Pancreas (tissue), 10 donors: Measurements from ENCODE around the gene MED25. TPM values are rescaled to one million over a fixed set of nuclear protein-coding genes. Genes with fewer than 3 reads are reported as not detected.

Source experiments
- ATAC-seq, 4 donors: fragments of 200-7000 bp; cut with Tn5 transposase; one replicate each; pipeline versions ENCODE4 v1.8.0 to v1.9.1; 2020; ENCODE audit warnings: mild to moderate bottlenecking in 4 of 4, moderate library complexity in 4 of 4
- DNase-seq, 6 donors: peaks; one replicate each; pipeline ENCODE4 v3.0.0-alpha.2; 2020
- FAIRE-seq: peaks from 2 replicates; lab custom pipeline; 2012; peaks lifted over from hg19 to GRCh38; lab: Jason Lieb, UNC
- H3K27ac ChIP-seq, 4 donors: fragments of 200-600 bp; sonication (generic); 1 replicate in 3 of 4; 2 replicates in 1 of 4; pipeline versions ENCODE4 v1.5.0 to v1.8.0; 2020
- H3K27me3 ChIP-seq, 4 donors: fragments of 200-600 bp; one replicate each; pipeline ENCODE4 v1.8.0; 2021
- H3K36me3 ChIP-seq, 3 donors: fragments of 200-600 bp; sonication (generic) in 1 of 3; one replicate each; pipeline versions ENCODE4 v1.5.0 to v1.8.0; 2020 to 2021
- H3K4me1 ChIP-seq, 3 donors: fragments of 200-600 bp; one replicate each; pipeline ENCODE4 v1.8.0; 2021
- H3K4me3 ChIP-seq, 4 donors: fragments of 200-600 bp; sonication (generic) in 2 of 4; one replicate each; pipeline versions ENCODE4 v1.5.0 to v1.8.0; 2020 to 2021
- H3K9me3 ChIP-seq, 4 donors: fragments of 200-600 bp; one replicate each; pipeline ENCODE4 v1.8.0; 2021
- CTCF ChIP-seq, 4 donors: fragments of 200-600 bp; sonication (generic) in 3 of 4; IDR thresholded peaks; one replicate each; pipeline versions ENCODE4 v1.5.0 to v1.8.0; 2021; ENCODE audit warnings: antibody characterized with exemption in 4 of 4
- WGBS, 2 donors: extraction: QIAGEN DNeasy Blood & Tissue Kit; methylation state at CpG; one replicate each; pipeline ENCODE4 v1.1.7; 2013; 5-methylcytosine and 5-hydroxymethylcytosine counted together
- intact Hi-C, 3 donors: fragments of 100-400 bp; cut with DNase I; formaldehyde crosslinking; loops; one replicate each; pipeline versions ENCODE4 v1.11.1 to v1.14.2; 2022
- polyA plus RNA-seq, 2 donors: library from polyadenylated mRNA; stranded (reverse); fragments of 200-250 nt; gene quantifications; one replicate each; pipeline ENCODE4 v1.2.3, GENCODE V29; 2013
- total RNA-seq, 6 donors: library from RNA; stranded (reverse); fragmentation: NEBNext Ultra II Directional in 4 of 6; extraction: Animal tissue kit (Norgen Biotek cat#: 25700) in 4 of 6; gene quantifications; one replicate each; pipeline versions ENCODE4 v1.2.1 to v1.2.4, GENCODE V29; 2021 to 2023
- donor health status: healthy with polysubstance abuse.
- donor health status: DM: no; HTN: no; CAD: no; lungs with moderate emphysema.
- donor health status: DM: no; HTN: no; CAD: no.
- donor health status: control.
- donor health status: control.
- donor health status: Bipolar disorder and iron deficiency.
- donor health status: DM: yes; HTN: yes; CAD: no.
- donor health status: DM: no; HTN: no; CAD: no.
- donor health status: DM: no; HTN: no; CAD: no.
- donor health status: DM: yes; HTN: yes; CAD: no.

Gene MED25
- total and polyA plus RNA-seq, 8 donors = 19.4 to 60.0 (median 27.8) TPM

DNA sequence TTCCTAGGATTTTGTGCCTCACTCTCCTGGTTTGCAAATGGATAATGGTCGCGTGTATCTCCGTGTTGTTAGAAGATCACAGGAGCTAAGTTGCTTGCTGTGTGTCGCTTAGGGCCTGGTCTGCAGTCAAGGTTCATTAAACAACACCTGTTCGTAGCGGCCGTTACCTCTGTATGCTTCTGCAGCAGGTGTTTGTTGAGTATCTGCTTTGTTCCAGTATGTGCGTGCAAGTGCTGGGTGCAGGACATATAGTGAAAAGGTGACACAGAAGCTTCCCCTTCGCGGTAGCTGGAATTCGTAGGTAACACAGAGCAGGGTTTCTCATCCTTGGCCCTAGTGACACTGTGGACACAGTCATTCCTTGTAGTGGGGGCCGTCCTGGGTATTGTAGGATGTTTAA, 5.4 kb downstream of the MED25 start:
- 82 to 84% methylated on average over 12 of the region's 12 CpGs for WGBS, 2 donors
- intact Hi-C loops = no loop called here

DNA sequence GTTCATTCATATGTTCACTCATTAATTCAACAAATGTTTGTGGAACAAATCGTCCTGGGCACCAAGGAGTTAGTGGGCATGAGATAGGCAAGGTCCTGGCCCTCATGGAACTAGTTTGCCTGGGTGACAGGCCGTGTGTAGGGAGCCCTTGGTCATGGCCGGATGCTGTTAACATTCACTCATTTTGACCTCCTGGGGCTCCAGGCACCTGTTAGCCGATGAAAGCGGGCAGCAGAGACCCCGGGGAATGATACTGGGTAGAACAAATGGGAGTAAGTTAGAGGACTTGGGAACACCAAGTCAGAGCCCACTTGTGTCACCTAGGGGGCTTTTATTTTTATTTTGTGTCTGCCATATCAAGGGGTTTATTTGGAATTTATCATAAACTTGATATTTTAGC, 6.6 kb downstream of the MED25 start:
- intact Hi-C loops = no loop called here
- no peak for TF ChIP-seq CTCF (IDR thresholded peaks at IDR 0.05)
- 74 to 82% methylated on average over 6 of the region's 6 CpGs for WGBS, 2 donors
- Histone ChIP-seq H3K4me3 (no peak overlapping the region), H3K4me1 (peaks cover 11 to 15% (median 14%) of the 10 kb centered on the region in 3 donors), H3K9me3 (no peaks in the 10 kb centered on the region), H3K36me3 (peaks cover 0 to 13% (median 0%) of the 10 kb centered on the region in 3 donors), H3K27me3 (no peaks in the 10 kb centered on the region), H3K27ac (no peak overlapping the region)
- ATAC-seq (no peak), DNase-seq (no peak), FAIRE-seq (no peak)

More for the DNA sequence above, 5.4 kb downstream of the MED25 start:
- no peak for TF ChIP-seq CTCF (IDR thresholded peaks at IDR 0.05)
- no peaks in the 10 kb centered on the region for H3K27me3 ChIP-seq
- no peak overlapping the region for H3K27ac ChIP-seq
- H3K36me3 ChIP-seq = peaks cover 0 to 13% (median 0%) of the 10 kb centered on the region in 3 donors
- no peaks in the 10 kb centered on the region for H3K9me3 ChIP-seq
- DNase-seq (no peak), ATAC-seq (peak in 1 of 4 donors; percentile 9), FAIRE-seq (no peak)
- peaks cover 18 to 23% (median 20%) of the 10 kb centered on the region in 3 donors for H3K4me1 ChIP-seq
- H3K4me3 ChIP-seq = no peak overlapping the region

- FAIRE-seq (no peak), ATAC-seq (no peak), DNase-seq (no peak)
- no peak for TF ChIP-seq CTCF (IDR thresholded peaks at IDR 0.05)
- Histone ChIP-seq H3K4me3 (no peak overlapping the region), H3K27me3 (no peaks in the 10 kb centered on the region), H3K4me1 (no peaks in the 10 kb centered on the region), H3K9me3 (no peaks in the 10 kb centered on the region), H3K36me3 (peaks cover 0 to 17% (median 3%) of the 10 kb centered on the region in 3 donors), H3K27ac (no peak overlapping the region)
- 87 to 90% methylated on average over 14 of the region's 14 CpGs for WGBS, 2 donors
- intact Hi-C loops = no loop called here
These were observed 8.9 kb downstream of the MED25 start for GRCh38 chr19:49827034-49827433.

DNA sequence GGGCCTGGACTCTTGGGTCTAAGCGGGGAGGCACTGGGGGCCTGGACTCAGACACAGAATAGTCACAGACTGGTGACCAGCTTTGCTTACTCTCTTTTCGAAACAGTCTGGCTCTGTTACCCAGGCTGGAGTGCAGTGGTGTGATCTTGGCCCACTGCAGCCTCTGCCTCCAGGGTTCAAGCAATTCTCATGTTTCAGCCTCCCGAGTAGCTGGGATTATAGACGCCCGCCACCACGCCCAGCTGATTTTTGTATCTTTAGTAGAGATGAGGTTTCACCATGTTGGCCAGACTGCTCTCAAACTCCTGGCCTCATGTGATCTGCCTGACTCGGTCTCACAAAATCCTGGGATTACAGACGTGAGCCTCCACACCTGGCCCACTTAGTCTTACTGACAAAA, 11.1 kb downstream of the MED25 start:
- Histone ChIP-seq H3K4me3 (no peak overlapping the region), H3K9me3 (no peaks in the 10 kb centered on the region), H3K27ac (no peak overlapping the region), H3K27me3 (no peaks in the 10 kb centered on the region), H3K36me3 (peaks cover 0 to 28% (median 7%) of the 10 kb centered on the region in 3 donors), H3K4me1 (no peaks in the 10 kb centered on the region)
- 93% methylated on average over 8 of the region's 8 CpGs for WGBS, 2 donors
- TF ChIP-seq CTCF (IDR thresholded peaks at IDR 0.05) = no peak
- DNase-seq (no peak), ATAC-seq (no peak), FAIRE-seq (no peak)
- intact Hi-C loops = no loop called here

GRCh38 chr19:49829721-49830120, 11.6 kb downstream of the MED25 start:
- no peaks in the 10 kb centered on the region for H3K4me1 ChIP-seq
- WGBS, 2 donors = 93 to 97% methylated on average over 18 of the region's 18 CpGs
- H3K27me3 ChIP-seq = no peaks in the 10 kb centered on the region
- no peaks in the 10 kb centered on the region for H3K9me3 ChIP-seq
- H3K36me3 ChIP-seq = peaks cover 0 to 32% (median 12%) of the 10 kb centered on the region in 3 donors
- FAIRE-seq (no peak), DNase-seq (no peak), ATAC-seq (no peak)
- H3K27ac ChIP-seq = no peak overlapping the region
- no peak for TF ChIP-seq CTCF (IDR thresholded peaks at IDR 0.05)
- intact Hi-C loops = no loop called here
- H3K4me3 ChIP-seq = no peak overlapping the region
